Liver (tissue), 3 donors: Measurements from ENCODE around the gene NCAPH2.

Experiments
- ATF3 ChIP-seq: IDR thresholded peaks from 2 replicates; pipeline ENCODE4 v1.6.1; 2016; ENCODE audit warnings: antibody characterized with exemption
- CTCF ChIP-seq: fragments of 150-350 bp; IDR thresholded peaks from 2 replicates; pipeline ENCODE4 v1.5.1; 2017; ENCODE audit warnings: improper control_type of control experiment, low read depth, low read length; ENCODE audit not compliant: missing input control
- EGR1 ChIP-seq, 2 donors: IDR thresholded peaks; 2 replicates each; pipeline ENCODE4 v1.6.1; 2016 to 2018; ENCODE audit warnings: antibody characterized with exemption in 2 of 2, low read depth in 2 of 2
- FOXA1 ChIP-seq: IDR thresholded peaks from 2 replicates; pipeline ENCODE4 v1.6.1; 2016; ENCODE audit warnings: antibody characterized with exemption
- GABPA ChIP-seq, 2 donors: IDR thresholded peaks in 1 of 2; conservative IDR thresholded peaks in 1 of 2; 2 replicates each; pipeline ENCODE4 v1.6.1; 2016; ENCODE audit warnings: antibody characterized with exemption in 2 of 2, mild to moderate bottlenecking in 1 of 2, moderate library complexity in 1 of 2
- HNF4A ChIP-seq, 2 donors: conservative IDR thresholded peaks; 2 replicates each; pipeline ENCODE4 v1.6.1; 2016; ENCODE audit warnings: antibody characterized with exemption in 2 of 2, mild to moderate bottlenecking in 2 of 2
- JUND ChIP-seq, 2 donors: IDR thresholded peaks; 2 replicates each; pipeline ENCODE4 v1.6.1; 2016; ENCODE audit warnings: antibody characterized with exemption in 2 of 2
- MAX ChIP-seq: IDR thresholded peaks from 2 replicates; pipeline ENCODE4 v1.6.1; 2016; ENCODE audit warnings: antibody characterized with exemption
- RAD21 ChIP-seq, 2 donors: IDR thresholded peaks; 2 replicates each; pipeline ENCODE4 v1.6.1; 2016; ENCODE audit warnings: antibody characterized with exemption in 2 of 2, mild to moderate bottlenecking in 2 of 2
- REST ChIP-seq: IDR thresholded peaks from 2 replicates; pipeline ENCODE4 v1.6.1; 2016; ENCODE audit warnings: antibody characterized with exemption, mild to moderate bottlenecking
- SP1 ChIP-seq: IDR thresholded peaks from 2 replicates; pipeline ENCODE4 v1.6.1; 2018; ENCODE audit warnings: antibody characterized with exemption, mild to moderate bottlenecking
- TAF1 ChIP-seq: conservative IDR thresholded peaks from 2 replicates; pipeline ENCODE4 v1.6.1; 2016; ENCODE audit warnings: antibody characterized with exemption, mild to moderate bottlenecking
- YY1 ChIP-seq: IDR thresholded peaks from 2 replicates; pipeline ENCODE4 v1.6.1; 2016; ENCODE audit warnings: antibody characterized with exemption, mild to moderate bottlenecking
- ZBTB33 ChIP-seq: IDR thresholded peaks from 2 replicates; pipeline ENCODE4 v1.6.1; 2016; ENCODE audit warnings: antibody characterized with exemption
- donor health status: healthy.
- donor health status: healthy.

GRCh38 chr22:50467341-50467740 lies 40.7 kb upstream of the NCAPH2 start:
- TF ChIP-seq JUND (IDR thresholded peaks at IDR 0.05) (no peak), CTCF (no peak), REST (no peak), ZBTB33 (no peak), SP1 (no peak), HNF4A (conservative IDR thresholded peaks at IDR 0.05) (no peak), ATF3 (no peak), MAX (no peak), FOXA1 (no peak), TAF1 (no peak), GABPA (IDR thresholded peaks at IDR 0.05 in 1 of 2, conservative IDR thresholded peaks at IDR 0.05 in 1 of 2) (no peak), EGR1 (IDR thresholded peaks at IDR 0.05; ENCODE audit: low read depth in 2 of 2) (no peak), RAD21 (IDR thresholded peaks at IDR 0.05) (no peak), YY1 (no peak)
